ENCODE data around the gene PCDH12. TPM values are rescaled to one million over a fixed set of nuclear protein-coding genes. Genes with fewer than 3 reads are reported as not detected.

PCDH12 gene
- total and polyA plus RNA-seq, 2 donors (not counting 1 experiment from before 2014, with no cell fraction given) = 0.01 TPM; not detected in 1

- ChIA-PET POLR2A (no interaction called here), CTCF (interaction anchor here (0.7 to 1.6 kb wide), 3 partner anchors 40 to 214 kb away, joined by 3 to 4 read pairs (median 3); no protein-coding TSS in a partner anchor)
- Mint-ChIP-seq H3K27ac (no peak overlapping the region), H3K9me3 (ENCODE audit: insufficient read depth) (no peaks in the 10 kb centered on the region), H3K4me3 (no peak overlapping the region), H3K27me3 (no peaks in the 10 kb centered on the region), H3K4me1 (peaks cover 3% of the 10 kb centered on the region)
- ATAC-seq (ENCODE audit: low read depth) (no peak), DNase-seq (no peak)
- Histone ChIP-seq H4K20me1 (ENCODE audit: control insufficient read depth, insufficient read depth, low read length, poor library complexity, severe bottlenecking) (peaks cover 26% of the 10 kb centered on the region), H3K9me3 (ENCODE audit: control extremely low read depth in 1 of 3, control insufficient read depth in 2 of 3, insufficient read depth in 1 of 3, low read length in 2 of 3) (no peaks in the 10 kb centered on the region), H3K27ac (ENCODE audit: low read length in 2 of 2) (no peak overlapping the region), H3K9ac (ENCODE audit: low read length) (no peak overlapping the region), H3K4me1 (ENCODE audit: control insufficient read depth in 2 of 2, insufficient read depth in 2 of 2, low read length in 2 of 2) (peaks cover under 1 to 2% of the 10 kb centered on the region in 2 donors), H3K36me3 (replicated peaks in 1 of 2; ENCODE audit: control extremely low read depth in 1 of 2, control insufficient read depth in 1 of 2, extremely low read depth in 1 of 2, insufficient read depth in 2 of 2, low read length in 1 of 2) (peaks cover 9 to 92% of the 10 kb centered on the region in 2 experiments), H2AFZ (ENCODE audit: insufficient read depth, low read depth, low read length, poor library complexity, severe bottlenecking) (no peak overlapping the region), H3K79me2 (ENCODE audit: control insufficient read depth, insufficient read depth, low read length) (peaks cover 34% of the 10 kb centered on the region), H3K27me3 (replicated peaks in 1 of 4; ENCODE audit: control extremely low read depth in 1 of 4, control insufficient read depth in 3 of 4, insufficient read depth in 4 of 4, low read length in 3 of 4) (no peaks in the 10 kb centered on the region), H3K4me3 (ENCODE audit: control extremely low read depth in 1 of 5, extremely low read depth in 1 of 5, insufficient read depth in 1 of 5, low read depth in 2 of 5, low read length in 4 of 5) (no peak overlapping the region), H3K4me2 (replicated peaks; ENCODE audit: low read depth, low read length, poor library complexity, severe bottlenecking) (no peak overlapping the region)
- no peak for TF ChIP-seq EZH2 (IDR thresholded peaks at IDR 0.05; ENCODE audit: borderline replicate concordance, insufficient read depth, low read depth, low read length, poor library complexity, severe bottlenecking)
- no peak for TF ChIP-seq CTCF (IDR thresholded peaks at IDR 0.05)
- intact Hi-C loops (cut with micrococcal nuclease) = no loop called here
- 98% methylated on average over 18 of the region's 19 CpGs for WGBS (ENCODE audit: insufficient coverage)
Measured at GRCh38 chr5:141929398-141930058, 28.5 kb downstream of the PCDH12 start.

- DNase-seq = no peak
- Histone ChIP-seq H3K27ac (ENCODE audit: low read length in 2 of 2) (no peak overlapping the region), H3K36me3 (replicated peaks in 1 of 2; ENCODE audit: control extremely low read depth in 1 of 2, control insufficient read depth in 1 of 2, extremely low read depth in 1 of 2, insufficient read depth in 2 of 2, low read length in 1 of 2) (peaks cover 4 to 78% of the 10 kb centered on the region in 2 experiments), H2AFZ (ENCODE audit: insufficient read depth, low read depth, low read length, poor library complexity, severe bottlenecking) (no peak overlapping the region), H3K9me3 (ENCODE audit: control extremely low read depth in 1 of 3, control insufficient read depth in 2 of 3, insufficient read depth in 1 of 3, low read length in 2 of 3) (no peaks in the 10 kb centered on the region), H3K79me2 (ENCODE audit: control insufficient read depth, insufficient read depth, low read length) (peaks cover 39% of the 10 kb centered on the region), H3K9ac (ENCODE audit: low read length) (no peak overlapping the region), H4K20me1 (ENCODE audit: control insufficient read depth, insufficient read depth, low read length, poor library complexity, severe bottlenecking) (peaks cover 26% of the 10 kb centered on the region), H3K4me2 (replicated peaks; ENCODE audit: low read depth, low read length, poor library complexity, severe bottlenecking) (no peak overlapping the region), H3K4me1 (ENCODE audit: control insufficient read depth in 2 of 2, insufficient read depth in 2 of 2, low read length in 2 of 2) (peaks cover 7 to 12% of the 10 kb centered on the region in 2 donors), H3K4me3 (ENCODE audit: control extremely low read depth in 1 of 5, extremely low read depth in 1 of 5, insufficient read depth in 1 of 5, low read depth in 2 of 5, low read length in 4 of 5) (no peak overlapping the region), H3K27me3 (replicated peaks in 1 of 4; ENCODE audit: control extremely low read depth in 1 of 4, control insufficient read depth in 3 of 4, insufficient read depth in 4 of 4, low read length in 3 of 4) (no peaks in the 10 kb centered on the region)
- intact Hi-C loops (cut with micrococcal nuclease) = no loop called here
- Mint-ChIP-seq H3K9me3 (ENCODE audit: insufficient read depth) (no peaks in the 10 kb centered on the region), H3K4me3 (no peak overlapping the region), H3K27ac (no peak overlapping the region), H3K4me1 (peaks cover 15% of the 10 kb centered on the region), H3K27me3 (no peaks in the 10 kb centered on the region)
- 83% methylated on average over 6 of the region's 8 CpGs for WGBS (ENCODE audit: insufficient coverage)
- no peak for ATAC-seq (ENCODE audit: low read depth)
- CTCF ChIA-PET = no interaction called here
- TF ChIP-seq EZH2 (IDR thresholded peaks at IDR 0.05; ENCODE audit: borderline replicate concordance, insufficient read depth, low read depth, low read length, poor library complexity, severe bottlenecking) (no peak), CTCF (IDR thresholded peaks at IDR 0.05) (no peak)
- POLR2A ChIA-PET = interaction anchor here (0.6 kb wide), 1 partner anchor 62 kb away, joined by 4 read pairs; no protein-coding TSS in a partner anchor
Measured at GRCh38 chr5:141928051-141928450, 30.0 kb downstream of the PCDH12 start.
